ENCODE measurements around the gene TCEA2.

Gene TCEA2

DNA sequence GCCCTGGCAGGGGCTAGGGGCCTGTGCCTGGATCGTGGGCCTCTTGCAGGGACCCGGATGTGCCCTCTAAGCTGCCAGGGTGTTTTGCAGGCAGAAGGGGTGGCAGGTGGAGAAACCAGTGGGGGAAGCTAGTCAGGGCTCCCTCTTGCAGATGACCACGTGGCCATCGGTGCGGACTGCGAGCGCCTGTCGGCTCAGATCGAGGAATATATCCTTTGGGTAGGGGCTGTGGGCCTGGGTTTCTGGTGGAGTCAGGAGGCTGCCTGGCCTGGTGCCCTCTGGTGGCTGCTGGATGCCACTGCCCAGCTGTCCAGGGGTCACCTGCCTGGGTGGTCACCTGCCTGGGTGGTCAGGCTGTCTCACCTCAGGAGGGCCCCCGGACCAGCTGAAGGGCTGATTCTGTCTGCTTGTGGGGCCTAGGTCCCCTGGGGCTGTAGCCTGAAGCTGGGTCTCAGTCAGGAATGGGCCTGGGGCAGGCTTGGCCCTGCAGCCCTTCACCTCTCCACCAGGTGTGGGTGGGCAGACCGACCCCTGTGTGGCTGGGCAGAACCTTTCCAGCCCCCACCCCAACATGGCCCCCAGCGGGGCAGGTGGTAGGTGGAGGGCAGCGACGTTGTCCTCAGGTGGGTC lies 6.7 kb downstream of the TCEA2 start:
- TF ChIP-seq GATA2 (IDR thresholded peaks at IDR 0.05; ENCODE audit: low read depth, low read length) (no peak), GATA3 (IDR thresholded peaks at IDR 0.05; ENCODE audit: low read depth, low read length) (no peak)

- TF ChIP-seq GATA2 (IDR thresholded peaks at IDR 0.05; ENCODE audit: low read depth, low read length), result no peak
- no peak for TF ChIP-seq GATA3 (IDR thresholded peaks at IDR 0.05; ENCODE audit: low read depth, low read length)
These were observed 7.4 kb downstream of the TCEA2 start for GRCh38 chr20:64070244-64070993.

- TF ChIP-seq GATA3 (IDR thresholded peaks at IDR 0.05; ENCODE audit: low read depth, low read length) (no peak), GATA2 (IDR thresholded peaks at IDR 0.05; ENCODE audit: low read depth, low read length) (no peak)
These were observed 8.6 kb downstream of the TCEA2 start for GRCh38 chr20:64071341-64072332.

DNA sequence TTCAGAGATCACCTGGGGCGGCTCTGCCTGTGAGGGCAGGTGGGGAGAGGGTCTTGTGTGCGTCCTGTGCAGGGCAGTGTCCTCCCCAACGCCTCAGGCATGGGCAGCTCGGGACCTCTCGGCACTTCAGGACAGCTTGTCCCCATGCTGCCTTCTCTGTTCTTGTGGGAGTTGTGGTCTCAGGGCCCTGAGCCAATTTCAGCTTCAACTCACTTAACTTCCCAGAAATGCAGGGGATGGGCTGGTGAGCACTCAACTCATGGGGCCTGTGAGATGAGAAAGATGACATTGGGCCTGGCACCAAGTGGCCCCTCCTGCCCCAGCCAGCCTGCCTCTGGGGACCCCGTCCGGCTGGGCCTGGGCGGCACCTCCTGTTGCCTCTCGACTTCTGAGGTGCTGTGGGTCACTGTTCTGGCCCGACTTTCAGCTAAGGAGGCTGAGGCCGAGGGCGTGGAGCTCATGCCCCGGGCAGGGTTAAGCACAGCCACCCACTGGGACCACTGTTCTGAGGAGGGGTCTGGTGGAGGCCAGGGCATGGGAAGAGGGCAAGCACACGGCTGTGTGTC lies 9.6 kb downstream of the TCEA2 start:
- TF ChIP-seq GATA2 (IDR thresholded peaks at IDR 0.05; ENCODE audit: low read depth, low read length) (no peak), GATA3 (IDR thresholded peaks at IDR 0.05; ENCODE audit: low read depth, low read length) (no peak)

- TF ChIP-seq GATA2 (IDR thresholded peaks at IDR 0.05; ENCODE audit: low read depth, low read length) (no peak), GATA3 (IDR thresholded peaks at IDR 0.05; ENCODE audit: low read depth, low read length) (no peak)
These were observed 10.6 kb downstream of the TCEA2 start for GRCh38 chr20:64073476-64074183.

DNA sequence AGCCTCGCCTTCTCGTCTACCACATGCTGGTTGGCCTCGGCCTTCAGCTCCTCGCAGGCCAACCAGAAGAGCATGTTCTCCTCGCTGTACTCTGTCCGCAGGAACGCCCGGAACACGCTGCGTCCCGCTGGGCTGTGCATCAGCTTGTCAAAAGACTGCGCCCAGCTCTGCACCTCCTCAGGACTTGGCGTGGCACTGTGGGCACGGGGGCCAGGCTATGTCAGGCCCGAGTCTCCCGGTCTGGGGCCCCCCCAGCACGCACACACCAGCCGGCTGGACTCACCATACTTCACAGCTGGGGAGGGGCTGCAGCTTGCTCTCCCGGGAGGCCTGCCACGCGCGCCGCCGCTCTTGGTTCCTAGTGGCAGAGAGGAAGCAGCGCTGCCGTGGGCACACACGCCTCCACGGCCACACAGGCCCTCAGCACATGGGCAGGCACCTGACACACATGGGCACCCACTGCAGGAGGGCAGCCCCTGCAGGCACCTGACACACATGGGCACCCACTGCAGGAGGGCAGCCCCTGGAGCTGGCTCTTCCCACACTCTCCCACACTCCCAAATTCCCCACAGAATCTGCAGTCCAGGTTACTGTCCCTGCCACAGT lies 11.3 kb downstream of the TCEA2 start:
- no peak for TF ChIP-seq GATA2 (IDR thresholded peaks at IDR 0.05; ENCODE audit: low read depth, low read length)
- TF ChIP-seq GATA3 (IDR thresholded peaks at IDR 0.05; ENCODE audit: low read depth, low read length), result no peak

- no peak for TF ChIP-seq GATA3 (IDR thresholded peaks at IDR 0.05; ENCODE audit: low read depth, low read length)
- TF ChIP-seq GATA2 (IDR thresholded peaks at IDR 0.05; ENCODE audit: low read depth, low read length), result no peak
These were observed 12.0 kb downstream of the TCEA2 start for GRCh38 chr20:64074963-64075362.

GRCh38 chr20:64075556-64075955 lies 12.6 kb downstream of the TCEA2 start:
- no peak for TF ChIP-seq GATA2 (IDR thresholded peaks at IDR 0.05; ENCODE audit: low read depth, low read length)

DNA sequence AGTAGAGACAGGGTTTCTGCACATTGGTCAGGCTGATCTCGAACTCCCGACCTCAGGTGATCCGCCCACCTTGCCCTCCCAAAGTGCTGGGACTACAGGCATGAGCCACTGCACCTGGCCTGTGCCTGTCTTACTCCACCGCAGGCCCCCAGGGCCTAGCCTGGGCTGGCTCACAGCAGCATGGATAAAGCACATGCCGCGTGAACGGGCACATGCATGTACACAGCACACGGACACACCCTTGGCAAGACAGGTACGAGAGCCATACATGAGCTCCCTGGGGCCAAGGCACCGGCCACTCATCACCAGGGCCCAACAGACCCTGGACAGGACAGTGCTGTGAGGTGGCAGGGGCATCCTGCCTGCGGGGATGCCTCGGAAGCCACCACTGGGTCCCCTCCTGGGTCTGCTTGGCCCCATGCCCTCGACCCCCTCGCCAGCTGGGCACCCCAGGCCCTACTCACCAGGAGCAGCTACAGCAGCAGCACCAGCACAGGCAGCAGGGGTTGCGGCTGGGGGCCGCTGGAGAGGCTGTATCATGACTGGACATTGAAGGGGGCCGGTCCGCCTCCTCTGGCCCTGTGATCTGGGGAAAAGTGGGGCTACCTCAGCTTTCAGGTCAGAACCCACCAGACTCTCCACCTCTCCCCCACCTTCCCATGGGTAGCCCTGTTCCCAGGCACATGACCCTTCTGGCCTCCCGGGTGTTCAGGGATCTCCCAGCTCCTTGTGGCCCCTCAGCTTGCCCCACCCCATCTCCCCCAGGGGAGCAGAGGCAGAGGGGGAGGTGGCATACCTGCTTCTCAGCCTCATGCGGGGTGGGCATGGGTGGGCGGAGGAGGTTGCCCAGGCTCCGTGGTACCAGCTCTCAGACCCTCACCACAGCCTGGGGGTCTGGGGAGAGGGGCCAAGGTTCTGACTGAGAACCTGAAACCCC lies 13.3 kb downstream of the TCEA2 start:
- TF ChIP-seq GATA2 (IDR thresholded peaks at IDR 0.05; ENCODE audit: low read depth, low read length), result no peak
- no peak for TF ChIP-seq GATA3 (IDR thresholded peaks at IDR 0.05; ENCODE audit: low read depth, low read length)

- TF ChIP-seq GATA2 (IDR thresholded peaks at IDR 0.05; ENCODE audit: low read depth, low read length), result no peak
- TF ChIP-seq GATA3 (IDR thresholded peaks at IDR 0.05; ENCODE audit: low read depth, low read length), result no peak
These were observed 14.1 kb downstream of the TCEA2 start for GRCh38 chr20:64077094-64077493.

- TF ChIP-seq GATA2 (IDR thresholded peaks at IDR 0.05; ENCODE audit: low read depth, low read length) (no peak), GATA3 (IDR thresholded peaks at IDR 0.05; ENCODE audit: low read depth, low read length) (no peak)
These were observed 14.5 kb downstream of the TCEA2 start for GRCh38 chr20:64077541-64077875.

DNA sequence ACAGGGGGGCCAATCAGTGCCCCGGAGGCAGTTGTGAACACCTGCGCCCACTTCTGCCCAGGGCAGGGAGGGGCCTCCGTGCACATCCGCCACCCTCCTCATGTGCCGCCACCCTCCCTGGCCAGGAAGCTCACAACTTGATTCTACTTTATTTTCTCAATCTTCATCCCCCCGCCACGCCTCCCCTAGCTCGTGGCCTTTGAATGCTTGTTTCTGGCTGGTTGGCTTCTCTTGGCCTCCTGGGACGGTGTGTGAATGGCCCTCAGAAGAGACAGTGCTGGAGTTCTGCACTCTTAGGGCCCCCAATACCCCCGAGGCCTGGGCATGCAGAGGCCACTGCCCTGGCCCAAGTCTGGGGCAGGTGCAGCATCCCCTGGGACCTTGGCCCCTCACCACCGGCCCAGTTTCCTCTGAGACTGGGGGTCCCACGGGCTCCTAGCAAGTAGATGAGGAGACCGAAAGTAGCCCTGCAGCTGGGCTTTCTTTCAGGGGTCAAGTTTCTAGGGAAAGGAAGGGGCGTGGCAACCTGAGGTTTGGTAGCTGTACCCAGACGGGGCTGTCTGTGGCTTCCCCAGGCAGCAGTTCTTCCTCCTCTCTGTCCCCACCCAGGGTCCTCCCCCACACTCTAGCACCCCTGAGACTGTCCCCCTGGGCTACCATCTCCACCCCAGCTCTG lies 15.0 kb downstream of the TCEA2 start:
- TF ChIP-seq GATA3 (IDR thresholded peaks at IDR 0.05; ENCODE audit: low read depth, low read length) (no peak), GATA2 (IDR thresholded peaks at IDR 0.05; ENCODE audit: low read depth, low read length) (no peak)
